Measurements from ENCODE around the gene ARRB1.

The ARRB1 gene

GRCh38 chr11:75238595-75239440 is 112.6 kb downstream of the ARRB1 start:
- Histone ChIP-seq H4K20me1 (ENCODE audit: insufficient read depth) (no peaks in the 10 kb centered on the region), H3K4me2 (no peak overlapping the region), H3K4me3 (IDR thresholded peaks at IDR 0.05; ENCODE audit: insufficient read depth, low read depth, low read length) (no peak overlapping the region), H3K27ac (no peak overlapping the region), H3K27me3 (ENCODE audit: insufficient read depth, low read depth) (peaks cover 12% of the 10 kb centered on the region; the same call in 1 of the 2 replicates), H3K9ac (no peak overlapping the region), H3K4me1 (ENCODE audit: low read depth, poor library complexity, severe bottlenecking) (no peaks in the 10 kb centered on the region), H2AFZ (ENCODE audit: low read depth) (no peak overlapping the region), H3K79me2 (ENCODE audit: insufficient read depth, low read depth) (no peaks in the 10 kb centered on the region), H3K36me3 (ENCODE audit: insufficient read depth) (no peaks in the 10 kb centered on the region)
- no peak for TF ChIP-seq CTCF (conservative IDR thresholded peaks at IDR 0.05; ENCODE audit: low read depth, low read length)

- H3K4me1 ChIP-seq (ENCODE audit: low read depth, poor library complexity, severe bottlenecking): no peaks in the 10 kb centered on the region
Observed at GRCh38 chr11:75237050-75237449, 114.4 kb downstream of the ARRB1 start.

GRCh38 chr11:75236062-75236461 is 115.4 kb downstream of the ARRB1 start:
- Histone ChIP-seq H3K4me2 (no peak overlapping the region), H3K4me3 (IDR thresholded peaks at IDR 0.05; ENCODE audit: insufficient read depth, low read depth, low read length) (no peak overlapping the region), H3K27ac (no peak overlapping the region), H3K27me3 (ENCODE audit: insufficient read depth, low read depth) (peaks cover 8% of the 10 kb centered on the region; the same call in 1 of the 2 replicates), H3K4me1 (ENCODE audit: low read depth, poor library complexity, severe bottlenecking) (no peaks in the 10 kb centered on the region), H2AFZ (ENCODE audit: low read depth) (no peak overlapping the region), H4K20me1 (ENCODE audit: insufficient read depth) (no peaks in the 10 kb centered on the region), H3K79me2 (ENCODE audit: insufficient read depth, low read depth) (no peaks in the 10 kb centered on the region), H3K9ac (no peak overlapping the region), H3K36me3 (ENCODE audit: insufficient read depth) (no peaks in the 10 kb centered on the region)
- no peak for TF ChIP-seq CTCF (conservative IDR thresholded peaks at IDR 0.05; ENCODE audit: low read depth, low read length)

More at GRCh38 chr11:75237050-75237449, 114.4 kb downstream of the ARRB1 start:
- no peaks in the 10 kb centered on the region for H4K20me1 ChIP-seq (ENCODE audit: insufficient read depth)
- peaks cover 9% of the 10 kb centered on the region; the same call in 1 of the 2 replicates for H3K27me3 ChIP-seq (ENCODE audit: insufficient read depth, low read depth)
- H3K27ac ChIP-seq: no peak overlapping the region
- no peak overlapping the region for H3K4me2 ChIP-seq
- H3K4me3 ChIP-seq (IDR thresholded peaks at IDR 0.05; ENCODE audit: insufficient read depth, low read depth, low read length): no peak overlapping the region
- no peaks in the 10 kb centered on the region for H3K36me3 ChIP-seq (ENCODE audit: insufficient read depth)
- H3K79me2 ChIP-seq (ENCODE audit: insufficient read depth, low read depth): no peaks in the 10 kb centered on the region
- no peak overlapping the region for H2AFZ ChIP-seq (ENCODE audit: low read depth)
- H3K9ac ChIP-seq: no peak overlapping the region
- no peak for TF ChIP-seq CTCF (conservative IDR thresholded peaks at IDR 0.05; ENCODE audit: low read depth, low read length)

GRCh38 chr11:75233754-75234172 is 117.7 kb downstream of the ARRB1 start:
- H3K4me2 ChIP-seq: no peak overlapping the region
- H3K27me3 ChIP-seq (ENCODE audit: insufficient read depth, low read depth): peaks cover 8% of the 10 kb centered on the region; the same call in 1 of the 2 replicates
- H3K4me3 ChIP-seq (IDR thresholded peaks at IDR 0.05; ENCODE audit: insufficient read depth, low read depth, low read length): no peak overlapping the region
- H4K20me1 ChIP-seq (ENCODE audit: insufficient read depth): no peaks in the 10 kb centered on the region
- no peak for TF ChIP-seq CTCF (conservative IDR thresholded peaks at IDR 0.05; ENCODE audit: low read depth, low read length)
- H3K27ac ChIP-seq: no peak overlapping the region
- no peaks in the 10 kb centered on the region for H3K36me3 ChIP-seq (ENCODE audit: insufficient read depth)
- H2AFZ ChIP-seq (ENCODE audit: low read depth): no peak overlapping the region
- no peaks in the 10 kb centered on the region for H3K4me1 ChIP-seq (ENCODE audit: low read depth, poor library complexity, severe bottlenecking)
- H3K9ac ChIP-seq: no peak overlapping the region
- no peaks in the 10 kb centered on the region for H3K79me2 ChIP-seq (ENCODE audit: insufficient read depth, low read depth)

Measured in KMS-11 (cell line).